Prostate gland (tissue), 2 donors: ENCODE results near the gene AFF1. TPM values are rescaled to one million over a fixed set of nuclear protein-coding genes. Genes with fewer than 3 reads are reported as not detected.
A peak's percentile ranks its signal among the peaks of the same experiment; 100 is the strongest.

Source experiments
- DNase-seq: peaks from one replicate; pipeline ENCODE4 v3.0.0-alpha.2; 2019; ENCODE audit warnings: low spot score
- H3K27ac ChIP-seq, 2 donors: fragments of 200-600 bp; sonication (generic); 2 replicates each; pipeline ENCODE4 v1.5.1; 2017 to 2019
- H3K27me3 ChIP-seq: fragments of 200-600 bp; sonication (generic); replicated peaks from 2 replicates; pipeline ENCODE4 v1.5.1; 2019; ENCODE audit not compliant: insufficient read depth
- H3K36me3 ChIP-seq, 2 donors: fragments of 200-600 bp; sonication (generic); 1 replicate in 1 of 2; 2 replicates in 1 of 2; pipeline versions ENCODE4 v1.5.1 to v1.8.1; 2017 to 2019
- H3K4me1 ChIP-seq: fragments of 200-600 bp; sonication (generic); replicated peaks from 2 replicates; pipeline ENCODE4 v1.5.1; 2019
- H3K4me3 ChIP-seq, 2 donors: fragments of 200-600 bp; sonication (generic); 2 replicates each; pipeline ENCODE4 v1.5.1; 2017 to 2019
- H3K9me3 ChIP-seq: fragments of 200-600 bp; sonication (generic); 2 replicates; pipeline ENCODE4 v1.5.1; 2017
- CTCF ChIP-seq, 4 experiments: fragments of 200-600 bp in 2 of 4; fragments of 450-650 bp in 2 of 4; sonication (generic) in 2 of 4; IDR thresholded peaks; 1 replicate in 3 of 4; 2 replicates in 1 of 4; pipeline ENCODE4 v1.5.1; 2016 to 2019; ENCODE audit warnings: antibody characterized with exemption in 4 of 4, mild to moderate bottlenecking in 2 of 4, moderate library complexity in 2 of 4
- POLR2A ChIP-seq: fragments of 450-650 bp; IDR thresholded peaks from one replicate; pipeline ENCODE4 v1.6.1; 2016; ENCODE audit warnings: antibody characterized with exemption, mild to moderate bottlenecking
- POLR2AphosphoS5 ChIP-seq: sonication (generic); formaldehyde crosslinking; IDR thresholded peaks from one replicate; pipeline ENCODE4 v1.6.1; 2017; ENCODE audit warnings: antibody characterized with exemption
- WGBS: methylation state at CpG from one replicate; pipeline ENCODE4 v1.1.5; 2018; 5-methylcytosine and 5-hydroxymethylcytosine counted together
- intact Hi-C: fragments of 100-400 bp; cut with DNase I; formaldehyde crosslinking; loops from one replicate; pipeline ENCODE4 v1.14.2; 2022
- total RNA-seq, 2 donors: library from RNA; depleted of rRNA; stranded (reverse); fragments of >200 nt; gene quantifications; one replicate each; pipeline ENCODE4 v1.1.0, GENCODE V29; 2016

AFF1 gene
- total RNA-seq, 2 donors from 2014 or later = 69.7 to 92.5 TPM

- Histone ChIP-seq H3K4me1 (peaks cover 25% of the 10 kb centered on the region), H3K36me3 (no peaks in the 10 kb centered on the region), H3K9me3 (no peaks in the 10 kb centered on the region), H3K27ac (peak overlapping the region in 1 of 2 donors; percentile 54), H3K27me3 (no peaks in the 10 kb centered on the region), H3K4me3 (no peak overlapping the region)
- no peak for TF ChIP-seq CTCF (IDR thresholded peaks at IDR 0.05)
- no peak for TF ChIP-seq POLR2A
- TF ChIP-seq POLR2AphosphoS5 = no peak
- DNase-seq = no peak
- intact Hi-C loops = no loop called here
- 85% methylated on average over 3 of the region's 3 CpGs for WGBS
These were observed 155.5 kb downstream of the AFF1 start for GRCh38 chr4:87090305-87090704.

- intact Hi-C loops = loop anchor here (2.0 kb wide), 1 partner anchor 170 kb away; no protein-coding TSS in a partner anchor
- H3K27ac ChIP-seq = no peak overlapping the region
- no peaks in the 10 kb centered on the region for H3K27me3 ChIP-seq
- peaks cover 17% of the 10 kb centered on the region for H3K4me1 ChIP-seq
- no peak overlapping the region for H3K4me3 ChIP-seq
- DNase-seq = peak; percentile 60
- WGBS = 23% methylated on average over 4 of the region's 4 CpGs
- H3K36me3 ChIP-seq = no peaks in the 10 kb centered on the region
- H3K9me3 ChIP-seq = no peaks in the 10 kb centered on the region
- TF ChIP-seq POLR2AphosphoS5 = no peak
- no peak for TF ChIP-seq POLR2A
- TF ChIP-seq CTCF (IDR thresholded peaks at IDR 0.05) = no peak
These were observed 157.8 kb downstream of the AFF1 start for GRCh38 chr4:87092389-87093141.

- intact Hi-C loops = loop anchor here (2.0 kb wide), 1 partner anchor 171 kb away; no protein-coding TSS in a partner anchor
- H3K27ac ChIP-seq = peak overlapping the region in 1 of 2 donors; percentile 28
- H3K4me1 ChIP-seq = peaks cover 14% of the 10 kb centered on the region
- no peaks in the 10 kb centered on the region for H3K27me3 ChIP-seq
- WGBS = 16% methylated on average over 4 of the region's 4 CpGs
- H3K36me3 ChIP-seq = no peaks in the 10 kb centered on the region
- no peak for TF ChIP-seq POLR2A
- peak; percentile 23 for TF ChIP-seq POLR2AphosphoS5
- peak; percentile 14 to 70 (median 52) for TF ChIP-seq CTCF (IDR thresholded peaks at IDR 0.05)
- H3K4me3 ChIP-seq = no peak overlapping the region
- H3K9me3 ChIP-seq = no peaks in the 10 kb centered on the region
- peak; percentile 25 for DNase-seq
These were observed 158.8 kb downstream of the AFF1 start for GRCh38 chr4:87093443-87094123.

GRCh38 chr4:87097075-87097474, 162.3 kb downstream of the AFF1 start:
- WGBS = 66% methylated on average over 4 of the region's 4 CpGs
- H3K9me3 ChIP-seq = no peaks in the 10 kb centered on the region
- no peaks in the 10 kb centered on the region for H3K36me3 ChIP-seq
- H3K4me1 ChIP-seq = peaks cover 5% of the 10 kb centered on the region
- TF ChIP-seq POLR2A (no peak), CTCF (IDR thresholded peaks at IDR 0.05) (no peak), POLR2AphosphoS5 (no peak)
- H3K27ac ChIP-seq = no peak overlapping the region
- no peaks in the 10 kb centered on the region for H3K27me3 ChIP-seq
- H3K4me3 ChIP-seq = no peak overlapping the region
- intact Hi-C loops = no loop called here
- no peak for DNase-seq
